ENCODE measurements around the gene RAPGEF4.

Gene RAPGEF4

GRCh38 chr2:172839446-172839845 is 103.8 kb downstream of the RAPGEF4 start:
- TF ChIP-seq ZNF23 (tag by site-specific recombination; IDR thresholded peaks at IDR 0.05; ENCODE audit: borderline replicate concordance) (no peak), ZNF707 (tag by site-specific recombination; IDR thresholded peaks at IDR 0.05) (no peak), ZNF561 (tag by site-specific recombination; IDR thresholded peaks at IDR 0.05; ENCODE audit: borderline replicate concordance) (no peak), ZNF629 (tag by site-specific recombination; IDR thresholded peaks at IDR 0.05) (no peak), ZIC2 (tag by site-specific recombination; IDR thresholded peaks at IDR 0.05) (no peak), YY2 (tag by site-specific recombination; IDR thresholded peaks at IDR 0.05) (no peak), PBX3 (CRISPR knock-in tag; IDR thresholded peaks at IDR 0.05) (no peak), PRDM2 (tag by site-specific recombination; IDR thresholded peaks at IDR 0.05; ENCODE audit: borderline replicate concordance) (no peak), TRIM28 (IDR thresholded peaks at IDR 0.05; ENCODE audit: borderline replicate concordance, low read length) (no peak), ZNF837 (tag by site-specific recombination; IDR thresholded peaks at IDR 0.05) (no peak), ZNF555 (tag by site-specific recombination; conservative IDR thresholded peaks at IDR 0.05) (no peak)
- Histone ChIP-seq H3K9me3 (ENCODE audit: control insufficient read depth, insufficient read depth, low read depth, low read length) (no peaks in the 10 kb centered on the region), H3K27ac (ENCODE audit: extremely low read depth, low read depth, low read length) (no peak overlapping the region), H3K4me3 (ENCODE audit: low read depth, low read length) (no peak overlapping the region), H3K4me1 (ENCODE audit: control insufficient read depth, insufficient read depth, low read length) (no peaks in the 10 kb centered on the region; the same call in 1 of the 2 replicates), H3K36me3 (ENCODE audit: control insufficient read depth in 2 of 2, insufficient read depth in 1 of 2, low read length in 2 of 2) (no peaks in the 10 kb centered on the region)
- POLR2A ChIA-PET: no interaction called here
- CTCF ChIA-PET: interaction anchor here (0.9 to 1.9 kb wide), 2 partner anchors 92 to 302 kb away, joined by 3 to 8 read pairs; no protein-coding TSS in a partner anchor

- H3K4me3 ChIP-seq (ENCODE audit: low read depth, low read length): no peak overlapping the region
- H3K9me3 ChIP-seq (ENCODE audit: control insufficient read depth, insufficient read depth, low read depth, low read length): no peaks in the 10 kb centered on the region
- CTCF ChIA-PET: interaction anchor here (1.7 kb wide), 1 partner anchor 89 kb away, joined by 7 read pairs; no protein-coding TSS in a partner anchor
- no peaks in the 10 kb centered on the region; the same call in 1 of the 2 replicates for H3K4me1 ChIP-seq (ENCODE audit: control insufficient read depth, insufficient read depth, low read length)
- POLR2A ChIA-PET: no interaction called here
- no peaks in the 10 kb centered on the region for H3K36me3 ChIP-seq (ENCODE audit: control insufficient read depth in 2 of 2, insufficient read depth in 1 of 2, low read length in 2 of 2)
- H3K27ac ChIP-seq (ENCODE audit: extremely low read depth, low read depth, low read length): no peak overlapping the region
- TF ChIP-seq ZBTB20 (tag by site-specific recombination; IDR thresholded peaks at IDR 0.05) (peak; percentile 45; the same call in 1 of the 2 replicates), ZNF366 (tag by site-specific recombination; conservative IDR thresholded peaks at IDR 0.05) (no peak; the same call in 1 of the 2 replicates), ZNF280C (tag by site-specific recombination; IDR thresholded peaks at IDR 0.05) (no peak), GLI4 (tag by site-specific recombination; IDR thresholded peaks at IDR 0.05) (no peak), ZBTB10 (tag by site-specific recombination; IDR thresholded peaks at IDR 0.05) (no peak), ZNF768 (tag by site-specific recombination; IDR thresholded peaks at IDR 0.05) (no peak), EGR2 (tag by site-specific recombination; IDR thresholded peaks at IDR 0.05; ENCODE audit: low read depth) (peak; percentile 85), IKZF3 (tag by site-specific recombination; IDR thresholded peaks at IDR 0.05) (no peak), ZEB2 (tag by site-specific recombination; IDR thresholded peaks at IDR 0.05) (0 out of 2 replicates have a peak, but pooled peaks have one; percentile 38), ZNF600 (tag by site-specific recombination; IDR thresholded peaks at IDR 0.05) (peak; percentile 75), ZIC2 (tag by site-specific recombination; IDR thresholded peaks at IDR 0.05) (no peak), ZNF654 (tag by site-specific recombination; IDR thresholded peaks at IDR 0.05; ENCODE audit: low read depth) (no peak)
Observed at GRCh38 chr2:172842511-172843265, 107.0 kb downstream of the RAPGEF4 start.
